Liver (tissue), 9 donors: ENCODE results near the gene SMAD5. TPM values are rescaled to one million over a fixed set of nuclear protein-coding genes. Genes with fewer than 3 reads are reported as not detected.

ENCODE experiments used
- DNase-seq: peaks from one replicate; pipeline ENCODE4 v3.0.0-alpha.2; 2017; ENCODE audit warnings: low spot score
- H3K27ac ChIP-seq, 2 donors: one replicate each; pipeline ENCODE4 v1.7.0; 2013; ENCODE audit warnings: inconsistent platforms in 2 of 2, low read length in 2 of 2, control low read depth in 1 of 2, low read depth in 1 of 2, mild to moderate bottlenecking in 1 of 2
- H3K27me3 ChIP-seq, 4 donors: one replicate each; pipeline versions ENCODE4 v1.6.1 to v1.7.0; 2013; ENCODE audit warnings: low read length in 3 of 4, inconsistent platforms in 1 of 4, mild to moderate bottlenecking in 1 of 4, moderate library complexity in 1 of 4; ENCODE audit not compliant: control insufficient read depth in 4 of 4, insufficient read depth in 4 of 4
- H3K36me3 ChIP-seq, 4 donors: one replicate each; pipeline versions ENCODE4 v1.6.1 to v1.7.0; 2013; ENCODE audit warnings: low read length in 3 of 4, mild to moderate bottlenecking in 3 of 4, low read depth in 1 of 4, moderate library complexity in 1 of 4; ENCODE audit not compliant: control insufficient read depth in 4 of 4, insufficient read depth in 3 of 4
- H3K4me1 ChIP-seq, 4 donors: one replicate each; pipeline versions ENCODE4 v1.6.1 to v1.7.0; 2013; ENCODE audit warnings: low read length in 3 of 4, mild to moderate bottlenecking in 3 of 4, moderate library complexity in 1 of 4; ENCODE audit not compliant: control insufficient read depth in 4 of 4, insufficient read depth in 4 of 4
- H3K4me3 ChIP-seq, 3 donors: one replicate each; pipeline versions ENCODE4 v1.6.1 to v1.7.0; 2013; ENCODE audit warnings: low read length in 3 of 3, control low read depth in 1 of 3, low read depth in 1 of 3, mild to moderate bottlenecking in 1 of 3
- H3K9ac ChIP-seq, 2 donors: one replicate each; pipeline ENCODE4 v1.7.0; 2013; ENCODE audit warnings: low read length in 2 of 2, mild to moderate bottlenecking in 2 of 2, moderate library complexity in 2 of 2, control low read depth in 1 of 2, low read depth in 1 of 2
- H3K9me3 ChIP-seq, 4 donors: one replicate each; pipeline versions ENCODE4 v1.6.1 to v1.7.0; 2013; ENCODE audit warnings: low read length in 3 of 4; ENCODE audit not compliant: control insufficient read depth in 4 of 4
- EGR1 ChIP-seq, 2 donors: IDR thresholded peaks; 2 replicates each; pipeline ENCODE4 v1.6.1; 2016 to 2018; ENCODE audit warnings: antibody characterized with exemption in 2 of 2, low read depth in 2 of 2
- FOXA1 ChIP-seq: IDR thresholded peaks from 2 replicates; pipeline ENCODE4 v1.6.1; 2016; ENCODE audit warnings: antibody characterized with exemption
- FOXA2 ChIP-seq: IDR thresholded peaks from 2 replicates; pipeline ENCODE4 v1.6.1; 2016; ENCODE audit warnings: antibody characterized with exemption
- GABPA ChIP-seq, 2 donors: IDR thresholded peaks in 1 of 2; conservative IDR thresholded peaks in 1 of 2; 2 replicates each; pipeline ENCODE4 v1.6.1; 2016; ENCODE audit warnings: antibody characterized with exemption in 2 of 2, mild to moderate bottlenecking in 1 of 2, moderate library complexity in 1 of 2
- HNF4A ChIP-seq, 2 donors: conservative IDR thresholded peaks; 2 replicates each; pipeline ENCODE4 v1.6.1; 2016; ENCODE audit warnings: antibody characterized with exemption in 2 of 2, mild to moderate bottlenecking in 2 of 2
- HNF4G ChIP-seq: IDR thresholded peaks from 2 replicates; pipeline ENCODE4 v1.6.1; 2016; ENCODE audit warnings: antibody characterized with exemption
- JUND ChIP-seq, 2 donors: IDR thresholded peaks; 2 replicates each; pipeline ENCODE4 v1.6.1; 2016; ENCODE audit warnings: antibody characterized with exemption in 2 of 2
- NR2F2 ChIP-seq: IDR thresholded peaks from 2 replicates; pipeline ENCODE4 v1.6.1; 2016; ENCODE audit warnings: antibody characterized with exemption
- RAD21 ChIP-seq, 2 donors: IDR thresholded peaks; 2 replicates each; pipeline ENCODE4 v1.6.1; 2016; ENCODE audit warnings: antibody characterized with exemption in 2 of 2, mild to moderate bottlenecking in 2 of 2
- RXRA ChIP-seq, 2 donors: IDR thresholded peaks; 2 replicates each; pipeline ENCODE4 v1.6.1; 2017 to 2018; ENCODE audit warnings: antibody characterized with exemption in 2 of 2, mild to moderate bottlenecking in 1 of 2
- SP1 ChIP-seq: IDR thresholded peaks from 2 replicates; pipeline ENCODE4 v1.6.1; 2018; ENCODE audit warnings: antibody characterized with exemption, mild to moderate bottlenecking
- TAF1 ChIP-seq: conservative IDR thresholded peaks from 2 replicates; pipeline ENCODE4 v1.6.1; 2016; ENCODE audit warnings: antibody characterized with exemption, mild to moderate bottlenecking
- YY1 ChIP-seq: IDR thresholded peaks from 2 replicates; pipeline ENCODE4 v1.6.1; 2016; ENCODE audit warnings: antibody characterized with exemption, mild to moderate bottlenecking
- WGBS: extraction: QIAGEN DNeasy Blood & Tissue Kit; methylation state at CpG from one replicate; pipeline ENCODE4 v1.1.7; 2013; 5-methylcytosine and 5-hydroxymethylcytosine counted together
- polyA plus RNA-seq, 2 donors: library from polyadenylated mRNA; stranded (reverse) in 1 of 2; unstranded in 1 of 2; fragments of 200-250 nt in 1 of 2; fragments of >200 nt in 1 of 2; fragmentation: Nextera tagmentation in 1 of 2; extraction: Ambion mirVana in 1 of 2; gene quantifications; one replicate each; pipeline versions ENCODE4 v1.2.1 to v1.2.3, GENCODE V29; 2013 to 2015
- total RNA-seq, 2 donors: library from RNA; depleted of rRNA; stranded (reverse); fragments of >200 nt; gene quantifications; one replicate each; pipeline ENCODE4 v1.2.3, GENCODE V29; 2014
- TF ChIP-seq, protein P1 (sequence below): IDR thresholded peaks from 2 replicates; pipeline ENCODE4 v1.6.1; 2016; ENCODE audit warnings: antibody characterized with exemption, mild to moderate bottlenecking
- TF ChIP-seq, protein P2 (sequence below): IDR thresholded peaks from 2 replicates; pipeline ENCODE4 v1.6.1; 2016; ENCODE audit warnings: antibody characterized with exemption
- TF ChIP-seq, protein P3 (sequence below): IDR thresholded peaks from 2 replicates; pipeline ENCODE4 v1.6.1; 2016; ENCODE audit warnings: antibody characterized with exemption
- TF ChIP-seq, protein P4 (sequence below): IDR thresholded peaks from 2 replicates; pipeline ENCODE4 v1.6.1; 2016; ENCODE audit warnings: antibody characterized with exemption
- TF ChIP-seq, protein P5 (sequence below): fragments of 150-350 bp; IDR thresholded peaks from 2 replicates; pipeline ENCODE4 v1.5.1; 2017; ENCODE audit warnings: improper control_type of control experiment, low read depth, low read length; ENCODE audit not compliant: missing input control
- donor health status: healthy.
- donor health status: healthy.
- donor health status: healthy.
- donor health status: healthy.
- donor health status: healthy.

Gene SMAD5
- total and polyA plus RNA-seq, 4 donors = 5.9 to 42.0 (median 16.3) TPM

DNA sequence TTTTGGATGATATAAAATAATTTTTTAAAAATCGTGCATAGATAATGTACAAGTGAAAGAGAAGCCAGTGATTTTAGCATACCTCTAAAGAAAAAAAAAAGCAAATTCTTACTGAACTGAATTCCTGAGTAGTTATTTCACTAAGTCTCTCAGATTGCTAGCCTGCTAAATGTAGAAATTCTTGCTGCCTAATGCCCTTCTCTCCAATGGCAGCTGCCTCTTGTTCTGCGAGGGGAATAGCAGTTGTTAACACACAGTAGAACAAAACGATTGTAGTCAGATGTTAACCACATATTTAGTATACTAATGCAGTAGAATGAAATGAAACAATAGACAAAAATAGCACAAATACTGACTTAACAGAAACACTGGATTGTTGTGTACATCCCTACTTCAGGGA, 26.8 kb downstream of the SMAD5 start (continued):
- TF ChIP-seq, protein P1, sequence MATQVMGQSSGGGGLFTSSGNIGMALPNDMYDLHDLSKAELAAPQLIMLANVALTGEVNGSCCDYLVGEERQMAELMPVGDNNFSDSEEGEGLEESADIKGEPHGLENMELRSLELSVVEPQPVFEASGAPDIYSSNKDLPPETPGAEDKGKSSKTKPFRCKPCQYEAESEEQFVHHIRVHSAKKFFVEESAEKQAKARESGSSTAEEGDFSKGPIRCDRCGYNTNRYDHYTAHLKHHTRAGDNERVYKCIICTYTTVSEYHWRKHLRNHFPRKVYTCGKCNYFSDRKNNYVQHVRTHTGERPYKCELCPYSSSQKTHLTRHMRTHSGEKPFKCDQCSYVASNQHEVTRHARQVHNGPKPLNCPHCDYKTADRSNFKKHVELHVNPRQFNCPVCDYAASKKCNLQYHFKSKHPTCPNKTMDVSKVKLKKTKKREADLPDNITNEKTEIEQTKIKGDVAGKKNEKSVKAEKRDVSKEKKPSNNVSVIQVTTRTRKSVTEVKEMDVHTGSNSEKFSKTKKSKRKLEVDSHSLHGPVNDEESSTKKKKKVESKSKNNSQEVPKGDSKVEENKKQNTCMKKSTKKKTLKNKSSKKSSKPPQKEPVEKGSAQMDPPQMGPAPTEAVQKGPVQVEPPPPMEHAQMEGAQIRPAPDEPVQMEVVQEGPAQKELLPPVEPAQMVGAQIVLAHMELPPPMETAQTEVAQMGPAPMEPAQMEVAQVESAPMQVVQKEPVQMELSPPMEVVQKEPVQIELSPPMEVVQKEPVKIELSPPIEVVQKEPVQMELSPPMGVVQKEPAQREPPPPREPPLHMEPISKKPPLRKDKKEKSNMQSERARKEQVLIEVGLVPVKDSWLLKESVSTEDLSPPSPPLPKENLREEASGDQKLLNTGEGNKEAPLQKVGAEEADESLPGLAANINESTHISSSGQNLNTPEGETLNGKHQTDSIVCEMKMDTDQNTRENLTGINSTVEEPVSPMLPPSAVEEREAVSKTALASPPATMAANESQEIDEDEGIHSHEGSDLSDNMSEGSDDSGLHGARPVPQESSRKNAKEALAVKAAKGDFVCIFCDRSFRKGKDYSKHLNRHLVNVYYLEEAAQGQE = no peak
- TF ChIP-seq EGR1 (IDR thresholded peaks at IDR 0.05; ENCODE audit: low read depth in 2 of 2) = no peak
- no peak for TF ChIP-seq HNF4A (conservative IDR thresholded peaks at IDR 0.05)
- TF ChIP-seq JUND (IDR thresholded peaks at IDR 0.05) = no peak
- TF ChIP-seq, protein P2, sequence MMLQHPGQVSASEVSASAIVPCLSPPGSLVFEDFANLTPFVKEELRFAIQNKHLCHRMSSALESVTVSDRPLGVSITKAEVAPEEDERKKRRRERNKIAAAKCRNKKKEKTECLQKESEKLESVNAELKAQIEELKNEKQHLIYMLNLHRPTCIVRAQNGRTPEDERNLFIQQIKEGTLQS = no peak

DNA sequence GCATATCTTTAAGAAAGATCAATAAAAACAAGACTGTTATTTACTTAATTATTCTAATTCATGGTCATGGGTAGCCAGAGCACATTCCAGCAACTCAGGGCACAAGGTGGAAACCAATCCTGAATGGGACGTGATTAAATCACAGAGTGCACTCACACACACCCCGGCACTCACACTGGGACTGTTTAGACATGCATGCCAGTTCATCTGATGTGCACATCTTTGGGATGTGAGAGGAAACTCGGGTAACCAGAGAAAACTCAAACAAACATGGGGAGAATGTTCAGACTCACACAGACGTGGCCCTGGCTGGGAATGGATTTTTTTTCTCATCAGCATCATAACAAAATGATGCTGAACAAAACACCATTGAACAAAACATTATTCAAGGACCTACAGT, 29.4 kb downstream of the SMAD5 start:
- DNase-seq = no peak

More for the DNA sequence above, 29.4 kb downstream of the SMAD5 start:
- no peak overlapping the region for H3K4me3 ChIP-seq
- H3K36me3 ChIP-seq = peaks cover 0 to 15% (median 10%) of the 10 kb centered on the region in 4 donors
- TF ChIP-seq EGR1 (IDR thresholded peaks at IDR 0.05; ENCODE audit: low read depth in 2 of 2) = no peak
- no peak for TF ChIP-seq FOXA1
- TF ChIP-seq RXRA (IDR thresholded peaks at IDR 0.05) = no peak
- TF ChIP-seq, protein P3, sequence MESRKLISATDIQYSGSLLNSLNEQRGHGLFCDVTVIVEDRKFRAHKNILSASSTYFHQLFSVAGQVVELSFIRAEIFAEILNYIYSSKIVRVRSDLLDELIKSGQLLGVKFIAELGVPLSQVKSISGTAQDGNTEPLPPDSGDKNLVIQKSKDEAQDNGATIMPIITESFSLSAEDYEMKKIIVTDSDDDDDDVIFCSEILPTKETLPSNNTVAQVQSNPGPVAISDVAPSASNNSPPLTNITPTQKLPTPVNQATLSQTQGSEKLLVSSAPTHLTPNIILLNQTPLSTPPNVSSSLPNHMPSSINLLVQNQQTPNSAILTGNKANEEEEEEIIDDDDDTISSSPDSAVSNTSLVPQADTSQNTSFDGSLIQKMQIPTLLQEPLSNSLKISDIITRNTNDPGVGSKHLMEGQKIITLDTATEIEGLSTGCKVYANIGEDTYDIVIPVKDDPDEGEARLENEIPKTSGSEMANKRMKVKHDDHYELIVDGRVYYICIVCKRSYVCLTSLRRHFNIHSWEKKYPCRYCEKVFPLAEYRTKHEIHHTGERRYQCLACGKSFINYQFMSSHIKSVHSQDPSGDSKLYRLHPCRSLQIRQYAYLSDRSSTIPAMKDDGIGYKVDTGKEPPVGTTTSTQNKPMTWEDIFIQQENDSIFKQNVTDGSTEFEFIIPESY = no peak
- TF ChIP-seq FOXA2 = no peak
- TF ChIP-seq, protein P1 = no peak
- TF ChIP-seq GABPA (IDR thresholded peaks at IDR 0.05 in 1 of 2, conservative IDR thresholded peaks at IDR 0.05 in 1 of 2) = no peak
- TF ChIP-seq YY1 = no peak
- TF ChIP-seq, protein P2 = no peak
- TF ChIP-seq NR2F2 = no peak
- no peak for TF ChIP-seq JUND (IDR thresholded peaks at IDR 0.05)
- TF ChIP-seq RAD21 (IDR thresholded peaks at IDR 0.05) = no peak
- no peak for TF ChIP-seq TAF1
- TF ChIP-seq SP1 = no peak
- TF ChIP-seq, protein P4, sequence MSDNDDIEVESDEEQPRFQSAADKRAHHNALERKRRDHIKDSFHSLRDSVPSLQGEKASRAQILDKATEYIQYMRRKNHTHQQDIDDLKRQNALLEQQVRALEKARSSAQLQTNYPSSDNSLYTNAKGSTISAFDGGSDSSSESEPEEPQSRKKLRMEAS = no peak
- no peak for TF ChIP-seq HNF4A (conservative IDR thresholded peaks at IDR 0.05)
- no peak for TF ChIP-seq HNF4G
- TF ChIP-seq, protein P5, sequence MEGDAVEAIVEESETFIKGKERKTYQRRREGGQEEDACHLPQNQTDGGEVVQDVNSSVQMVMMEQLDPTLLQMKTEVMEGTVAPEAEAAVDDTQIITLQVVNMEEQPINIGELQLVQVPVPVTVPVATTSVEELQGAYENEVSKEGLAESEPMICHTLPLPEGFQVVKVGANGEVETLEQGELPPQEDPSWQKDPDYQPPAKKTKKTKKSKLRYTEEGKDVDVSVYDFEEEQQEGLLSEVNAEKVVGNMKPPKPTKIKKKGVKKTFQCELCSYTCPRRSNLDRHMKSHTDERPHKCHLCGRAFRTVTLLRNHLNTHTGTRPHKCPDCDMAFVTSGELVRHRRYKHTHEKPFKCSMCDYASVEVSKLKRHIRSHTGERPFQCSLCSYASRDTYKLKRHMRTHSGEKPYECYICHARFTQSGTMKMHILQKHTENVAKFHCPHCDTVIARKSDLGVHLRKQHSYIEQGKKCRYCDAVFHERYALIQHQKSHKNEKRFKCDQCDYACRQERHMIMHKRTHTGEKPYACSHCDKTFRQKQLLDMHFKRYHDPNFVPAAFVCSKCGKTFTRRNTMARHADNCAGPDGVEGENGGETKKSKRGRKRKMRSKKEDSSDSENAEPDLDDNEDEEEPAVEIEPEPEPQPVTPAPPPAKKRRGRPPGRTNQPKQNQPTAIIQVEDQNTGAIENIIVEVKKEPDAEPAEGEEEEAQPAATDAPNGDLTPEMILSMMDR = no peak
- H3K9ac ChIP-seq = no peak overlapping the region
- no peaks in the 10 kb centered on the region for H3K9me3 ChIP-seq
- H3K27ac ChIP-seq = no peak overlapping the region
- WGBS = 72% methylated on average over 4 of the region's 4 CpGs
- H3K27me3 ChIP-seq = no peaks in the 10 kb centered on the region
- peaks cover 0 to 8% (median 0%) of the 10 kb centered on the region in 4 donors for H3K4me1 ChIP-seq
